Spleen (tissue), 11 donors: ENCODE data around the gene CNGA3. TPM values are rescaled to one million over a fixed set of nuclear protein-coding genes. Genes with fewer than 3 reads are reported as not detected.

ENCODE experiments used
- DNase-seq: peaks from one replicate; pipeline ENCODE4 v3.0.0-alpha.2; 2020
- H3K27ac ChIP-seq, 8 donors: fragments of 200-600 bp; sonication (generic) in 7 of 8; 1 replicate in 4 of 8; 2 replicates in 4 of 8; pipeline versions ENCODE4 v1.5.0 to v1.8.0; 2016 to 2021; ENCODE audit warnings: inconsistent platforms in 4 of 8, mild to moderate bottlenecking in 4 of 8, moderate library complexity in 1 of 8
- H3K27me3 ChIP-seq, 7 donors: fragments of 200-600 bp; sonication (generic) in 6 of 7; replicated peaks in 1 of 7; 1 replicate in 4 of 7; 2 replicates in 3 of 7; pipeline versions ENCODE4 v1.5.0 to v1.8.0; 2016 to 2021; ENCODE audit warnings: inconsistent platforms in 3 of 7, mild to moderate bottlenecking in 1 of 7
- H3K36me3 ChIP-seq, 6 donors: fragments of 200-600 bp; sonication (generic) in 5 of 6; 1 replicate in 4 of 6; 2 replicates in 2 of 6; pipeline versions ENCODE4 v1.5.0 to v1.8.0; 2016 to 2021; ENCODE audit warnings: inconsistent platforms in 2 of 6
- H3K4me1 ChIP-seq, 6 donors: fragments of 200-600 bp; sonication (generic) in 5 of 6; 1 replicate in 3 of 6; 2 replicates in 3 of 6; pipeline versions ENCODE4 v1.5.0 to v1.8.0; 2016 to 2021; ENCODE audit warnings: inconsistent platforms in 3 of 6
- H3K4me3 ChIP-seq, 8 donors: fragments of 200-600 bp; sonication (generic) in 7 of 8; 1 replicate in 4 of 8; 2 replicates in 4 of 8; pipeline versions ENCODE4 v1.5.0 to v1.8.0; 2016 to 2021; ENCODE audit warnings: inconsistent platforms in 4 of 8, mild to moderate bottlenecking in 4 of 8, moderate library complexity in 2 of 8
- H3K9me3 ChIP-seq, 8 donors: fragments of 200-600 bp; sonication (generic) in 7 of 8; 1 replicate in 4 of 8; 2 replicates in 4 of 8; pipeline versions ENCODE4 v1.5.0 to v1.8.0; 2016 to 2021; ENCODE audit warnings: inconsistent platforms in 4 of 8
- POLR2A ChIP-seq, 3 donors: fragments of 450-650 bp; IDR thresholded peaks; one replicate each; pipeline ENCODE4 v1.5.1; 2017; ENCODE audit warnings: antibody characterized with exemption in 3 of 3, mild to moderate bottlenecking in 1 of 3
- POLR2AphosphoS5 ChIP-seq, 3 donors: sonication (generic); formaldehyde crosslinking; IDR thresholded peaks; one replicate each; pipeline ENCODE4 v1.5.1; 2017; ENCODE audit warnings: antibody characterized with exemption in 3 of 3
- WGBS, 5 donors: extraction: QIAGEN DNeasy Blood & Tissue Kit in 3 of 5; methylation state at CpG; one replicate each; pipeline versions ENCODE4 v1.1.5 to v1.1.7; 2013 to 2018; 5-methylcytosine and 5-hydroxymethylcytosine counted together
- intact Hi-C: fragments of 100-400 bp; cut with DNase I; formaldehyde crosslinking; loops from one replicate; pipeline ENCODE4 v1.15.0; 2023; ENCODE audit warnings: low total_unique reads
- polyA plus RNA-seq, 3 donors: library from polyadenylated mRNA; stranded (reverse); fragments of 200-250 nt; gene quantifications; one replicate each; pipeline ENCODE4 v1.2.1, GENCODE V29; 2013
- total RNA-seq, 7 donors: library from RNA; depleted of rRNA in 3 of 7; stranded (reverse); fragments of >200 nt in 3 of 7; fragmentation: NEBNext Ultra II Directional in 4 of 7; extraction: Animal tissue kit (Norgen Biotek cat#: 25700) in 4 of 7; gene quantifications; one replicate each; pipeline versions ENCODE4 v1.1.0 to v1.2.1, GENCODE V29; 2016 to 2021
- TF ChIP-seq, protein P1 (sequence below), 11 experiments: fragments of 200-600 bp in 7 of 11; fragments of 450-650 bp in 4 of 11; sonication (generic) in 4 of 11; IDR thresholded peaks in 8 of 11; conservative IDR thresholded peaks in 3 of 11; 1 replicate in 7 of 11; 2 replicates in 4 of 11; pipeline versions ENCODE4 v1.4.0 to v1.8.0; 2016 to 2021; ENCODE audit warnings: antibody characterized with exemption in 11 of 11, inconsistent platforms in 4 of 11, mild to moderate bottlenecking in 1 of 11
- donor health status: healthy with polysubstance abuse.
- donor health status: DM: no; HTN: no; CAD: no; lungs with moderate emphysema.
- donor health status: DM: no; HTN: no; CAD: no.
- donor health status: Bipolar disorder and iron deficiency.
- donor health status: healthy.
- donor health status: DM: no; HTN: no; CAD: no.
- donor health status: DM: yes; HTN: yes; CAD: no.

The CNGA3 gene
- total and polyA plus RNA-seq, 10 donors = not detected

DNA sequence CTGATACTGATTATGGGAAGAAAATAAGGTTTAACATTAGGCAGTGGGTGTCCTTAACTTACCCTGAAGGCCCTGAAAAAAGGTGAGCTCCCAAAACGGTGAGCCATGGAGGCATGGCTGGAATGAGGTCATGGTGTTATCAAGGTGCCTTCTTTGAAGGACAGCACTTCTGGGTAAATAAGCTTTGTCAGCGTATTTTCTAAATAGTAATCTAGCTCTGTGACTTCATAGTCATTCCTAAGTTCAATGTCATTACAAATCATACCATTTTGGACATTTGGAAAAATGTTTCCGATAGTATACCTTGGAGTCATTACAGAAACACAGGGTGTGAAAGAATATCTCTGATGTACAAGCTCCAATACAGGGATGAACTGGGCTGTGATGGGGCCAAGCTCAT lies 35.2 kb upstream of the CNGA3 start:
- Histone ChIP-seq H3K9me3 (no peaks in the 10 kb centered on the region), H3K4me1 (no peaks in the 10 kb centered on the region), H3K36me3 (no peaks in the 10 kb centered on the region), H3K27ac (no peak overlapping the region), H3K27me3 (peaks cover 0 to 57% (median 0%) of the 10 kb centered on the region in 7 donors), H3K4me3 (no peak overlapping the region)
- TF ChIP-seq, protein P1, sequence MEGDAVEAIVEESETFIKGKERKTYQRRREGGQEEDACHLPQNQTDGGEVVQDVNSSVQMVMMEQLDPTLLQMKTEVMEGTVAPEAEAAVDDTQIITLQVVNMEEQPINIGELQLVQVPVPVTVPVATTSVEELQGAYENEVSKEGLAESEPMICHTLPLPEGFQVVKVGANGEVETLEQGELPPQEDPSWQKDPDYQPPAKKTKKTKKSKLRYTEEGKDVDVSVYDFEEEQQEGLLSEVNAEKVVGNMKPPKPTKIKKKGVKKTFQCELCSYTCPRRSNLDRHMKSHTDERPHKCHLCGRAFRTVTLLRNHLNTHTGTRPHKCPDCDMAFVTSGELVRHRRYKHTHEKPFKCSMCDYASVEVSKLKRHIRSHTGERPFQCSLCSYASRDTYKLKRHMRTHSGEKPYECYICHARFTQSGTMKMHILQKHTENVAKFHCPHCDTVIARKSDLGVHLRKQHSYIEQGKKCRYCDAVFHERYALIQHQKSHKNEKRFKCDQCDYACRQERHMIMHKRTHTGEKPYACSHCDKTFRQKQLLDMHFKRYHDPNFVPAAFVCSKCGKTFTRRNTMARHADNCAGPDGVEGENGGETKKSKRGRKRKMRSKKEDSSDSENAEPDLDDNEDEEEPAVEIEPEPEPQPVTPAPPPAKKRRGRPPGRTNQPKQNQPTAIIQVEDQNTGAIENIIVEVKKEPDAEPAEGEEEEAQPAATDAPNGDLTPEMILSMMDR (IDR thresholded peaks at IDR 0.05 in 8 of 11, conservative IDR thresholded peaks at IDR 0.05 in 3 of 11) = no peak
- no peak for TF ChIP-seq POLR2AphosphoS5 (IDR thresholded peaks at IDR 0.05)
- TF ChIP-seq POLR2A (IDR thresholded peaks at IDR 0.05) = no peak
- intact Hi-C loops = no loop called here
- DNase-seq = no peak
- 68 to 85% (median 77%) methylated on average over 3 of the region's 3 CpGs for WGBS, 5 donors

DNA sequence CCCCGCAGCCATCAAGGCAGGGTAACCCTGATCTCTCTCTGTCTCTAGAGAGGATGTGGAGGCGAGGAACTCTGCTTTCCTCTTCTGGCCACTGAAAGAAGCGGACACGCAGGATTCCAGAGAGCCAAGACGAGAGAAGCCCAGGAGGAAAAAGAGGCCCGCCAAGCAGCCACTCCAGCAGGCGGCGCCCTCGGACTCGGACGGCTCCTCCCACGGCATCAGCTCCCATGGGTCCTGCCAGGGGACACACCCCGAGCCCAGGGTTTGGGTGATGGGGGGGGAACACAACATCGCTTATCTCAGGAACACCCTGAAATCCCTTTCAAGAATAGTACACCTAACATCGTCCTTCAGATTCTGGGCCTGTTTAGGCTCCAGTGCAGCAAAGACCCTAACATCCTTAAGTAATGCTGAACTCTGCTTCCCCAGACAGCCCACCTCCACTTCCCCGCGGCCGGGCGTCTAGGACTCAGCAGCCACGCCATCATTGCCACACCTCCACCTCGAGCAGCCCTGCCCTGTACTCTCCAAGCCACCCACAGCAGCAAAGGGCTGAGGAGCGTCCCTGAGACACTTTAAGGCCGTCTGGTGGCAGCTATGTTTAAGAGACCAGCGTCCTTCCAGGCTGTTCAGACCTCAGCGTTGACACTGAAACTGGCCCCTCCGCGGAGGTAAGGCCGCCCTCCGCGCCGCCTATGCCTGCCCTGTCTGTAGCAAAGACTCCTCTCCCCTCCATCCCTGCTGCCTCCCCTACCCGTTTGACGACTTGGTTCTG lies 34.3 kb upstream of the CNGA3 start:
- WGBS, 5 donors = 59 to 83% (median 80%) methylated on average over 32 to 33 of the region's 33 CpGs
- Histone ChIP-seq H3K4me3 (no peak overlapping the region), H3K4me1 (no peaks in the 10 kb centered on the region), H3K27me3 (peaks cover 0 to 52% (median 0%) of the 10 kb centered on the region in 7 donors), H3K27ac (no peak overlapping the region), H3K36me3 (no peaks in the 10 kb centered on the region), H3K9me3 (no peaks in the 10 kb centered on the region)
- TF ChIP-seq POLR2A (IDR thresholded peaks at IDR 0.05) = no peak
- TF ChIP-seq, protein P1 (IDR thresholded peaks at IDR 0.05 in 8 of 11, conservative IDR thresholded peaks at IDR 0.05 in 3 of 11) = no peak
- TF ChIP-seq POLR2AphosphoS5 (IDR thresholded peaks at IDR 0.05) = no peak
- intact Hi-C loops = no loop called here
- DNase-seq = no peak

DNA sequence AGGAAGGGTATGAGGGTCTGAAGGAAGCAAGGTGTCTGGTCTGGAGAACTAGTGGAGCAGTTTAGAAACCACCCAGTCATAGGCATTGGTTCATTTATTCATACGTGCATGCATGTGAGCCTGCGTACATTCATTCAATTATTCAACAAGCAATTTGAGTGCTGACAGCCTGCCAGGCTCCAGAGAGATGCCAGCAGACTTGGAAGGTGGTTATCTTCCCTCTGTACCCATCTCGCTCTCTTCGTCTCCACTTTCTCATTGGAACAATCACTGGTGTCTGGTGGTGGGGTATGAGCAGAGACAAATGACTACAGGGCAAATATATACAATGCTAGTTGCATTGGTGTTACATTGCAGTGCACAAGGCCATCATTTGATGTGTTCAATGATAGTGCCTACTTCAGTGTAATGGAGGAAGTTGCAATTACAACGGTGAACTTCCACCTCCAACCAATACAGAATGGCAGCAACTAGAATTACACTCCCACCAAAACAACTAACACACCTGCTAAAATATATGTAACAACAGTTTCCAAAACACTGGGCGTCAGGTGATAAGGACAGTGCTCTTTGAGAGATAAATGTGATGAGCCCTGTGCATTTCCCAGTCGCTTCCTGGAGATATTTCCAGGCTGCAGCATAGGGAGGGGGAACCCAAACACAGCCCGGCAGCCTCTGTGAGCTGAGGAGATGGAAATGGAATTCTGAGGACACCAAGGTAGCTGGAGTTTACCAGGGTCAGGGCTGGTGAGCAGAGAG lies 32.6 kb upstream of the CNGA3 start:
- H3K9me3 ChIP-seq = peaks cover 0 to 7% (median 5%) of the 10 kb centered on the region in 8 donors
- intact Hi-C loops = no loop called here
- 71 to 84% (median 81%) methylated on average over 8 of the region's 8 CpGs for WGBS, 5 donors
- H3K36me3 ChIP-seq = no peaks in the 10 kb centered on the region
- no peak overlapping the region for H3K27ac ChIP-seq
- peaks cover 0 to 38% (median 0%) of the 10 kb centered on the region in 7 donors for H3K27me3 ChIP-seq
- TF ChIP-seq POLR2AphosphoS5 (IDR thresholded peaks at IDR 0.05) = no peak
- TF ChIP-seq, protein P1 (IDR thresholded peaks at IDR 0.05 in 8 of 11, conservative IDR thresholded peaks at IDR 0.05 in 3 of 11) = no peak
- no peak for TF ChIP-seq POLR2A (IDR thresholded peaks at IDR 0.05)
- H3K4me3 ChIP-seq = no peak overlapping the region
- no peaks in the 10 kb centered on the region for H3K4me1 ChIP-seq
- DNase-seq = no peak

DNA sequence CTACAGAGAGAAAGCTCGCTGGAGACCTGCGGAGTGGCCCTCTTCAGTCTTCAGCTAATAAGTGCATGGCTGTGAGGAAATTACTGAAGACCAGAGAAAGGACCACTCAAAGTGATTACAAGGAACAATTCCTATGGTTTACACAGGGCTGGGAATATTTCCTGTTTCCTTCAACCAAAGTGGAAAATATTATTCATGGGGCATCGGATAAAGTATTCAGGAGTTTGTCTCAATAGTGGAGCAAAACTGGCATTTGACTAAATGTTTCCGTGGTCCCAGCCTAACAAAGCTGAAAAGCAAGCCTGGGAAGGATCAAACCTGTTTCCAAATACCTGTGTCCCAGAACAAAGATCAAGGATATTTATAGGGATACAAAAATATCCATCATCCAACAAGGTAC lies 32.0 kb upstream of the CNGA3 start:
- intact Hi-C loops = no loop called here
- no peak for DNase-seq
- TF ChIP-seq, protein P1 (IDR thresholded peaks at IDR 0.05 in 8 of 11, conservative IDR thresholded peaks at IDR 0.05 in 3 of 11) = no peak
- no peak for TF ChIP-seq POLR2AphosphoS5 (IDR thresholded peaks at IDR 0.05)
- no peak for TF ChIP-seq POLR2A (IDR thresholded peaks at IDR 0.05)
- peaks cover 0 to 33% (median 0%) of the 10 kb centered on the region in 7 donors for H3K27me3 ChIP-seq
- no peaks in the 10 kb centered on the region for H3K4me1 ChIP-seq
- H3K36me3 ChIP-seq = no peaks in the 10 kb centered on the region
- H3K4me3 ChIP-seq = no peak overlapping the region
- H3K27ac ChIP-seq = no peak overlapping the region
- peaks cover 0 to 13% (median 7%) of the 10 kb centered on the region in 8 donors for H3K9me3 ChIP-seq
- WGBS, 5 donors = 66 to 78% (median 72%) methylated on average over 4 of the region's 4 CpGs
